Skeletal muscle tissue (tissue), 4 donors: Measurements from ENCODE around the gene LRRC25. TPM values are rescaled to one million over a fixed set of nuclear protein-coding genes. Genes with fewer than 3 reads are reported as not detected.
A peak's percentile ranks its signal among the peaks of the same experiment; 100 is the strongest.
"Not testable (repeated sequence)": the region's sequence is repeated elsewhere in the genome, so short reads cannot be mapped to it uniquely, and the experiment has no call there.

ENCODE experiments used
- H3K27ac ChIP-seq: one replicate; pipeline ENCODE4 v1.7.0; 2013; ENCODE audit warnings: mild to moderate bottlenecking, low read depth, low read length, inconsistent platforms
- H3K27me3 ChIP-seq, 3 donors: one replicate each; pipeline ENCODE4 v1.7.0; 2013; ENCODE audit warnings: low read length in 3 of 3; ENCODE audit not compliant: control insufficient read depth in 3 of 3, insufficient read depth in 3 of 3
- H3K36me3 ChIP-seq, 3 donors: one replicate each; pipeline ENCODE4 v1.7.0; 2013; ENCODE audit warnings: low read length in 3 of 3; ENCODE audit not compliant: control insufficient read depth in 3 of 3, insufficient read depth in 3 of 3
- H3K4me1 ChIP-seq, 3 donors: one replicate each; pipeline ENCODE4 v1.7.0; 2013; ENCODE audit warnings: low read length in 3 of 3, mild to moderate bottlenecking in 3 of 3; ENCODE audit not compliant: control insufficient read depth in 3 of 3, insufficient read depth in 3 of 3
- H3K4me3 ChIP-seq, 3 donors: one replicate each; pipeline ENCODE4 v1.7.0; 2013; ENCODE audit warnings: low read length in 3 of 3
- H3K9ac ChIP-seq, 3 donors: one replicate each; pipeline ENCODE4 v1.7.0; 2013; ENCODE audit warnings: low read length in 3 of 3, mild to moderate bottlenecking in 3 of 3, moderate library complexity in 2 of 3, low read depth in 1 of 3
- H3K9me3 ChIP-seq, 3 donors: one replicate each; pipeline ENCODE4 v1.7.0; 2013; ENCODE audit warnings: low read length in 3 of 3; ENCODE audit not compliant: control insufficient read depth in 3 of 3
- total RNA-seq: library from RNA; depleted of rRNA; stranded (reverse); fragments of >200 nt; gene quantifications from one replicate; pipeline ENCODE4 v1.2.3, GENCODE V29; 2014
- donor health status: Osteomylitis.

LRRC25 gene
- total RNA-seq, 1 donor from 2014 or later = 2.1 TPM

DNA sequence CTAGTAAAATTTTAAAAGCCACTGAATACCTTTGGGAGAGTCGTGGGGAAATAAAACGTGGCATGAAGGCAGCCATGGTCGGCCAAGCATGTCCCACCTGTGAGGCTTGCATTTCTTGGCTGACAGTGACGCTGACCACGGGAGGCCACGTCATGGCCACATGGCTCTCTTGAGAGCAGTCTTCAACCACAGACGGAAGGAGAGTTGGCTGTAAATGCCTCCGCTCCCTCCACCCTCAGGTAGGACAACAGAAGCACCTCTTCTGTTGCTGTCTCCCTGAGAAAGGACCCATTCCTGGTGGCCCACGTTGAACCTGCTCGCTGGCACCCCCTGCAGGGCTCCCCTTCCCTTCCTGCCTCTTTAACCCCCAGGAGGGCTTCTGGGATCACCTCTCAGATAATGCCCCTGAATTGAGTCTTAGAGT lies 10.6 kb upstream of the LRRC25 start:
- H3K27me3 ChIP-seq = peaks cover 0 to 4% (median 2%) of the 10 kb centered on the region in 3 donors
- H3K27ac ChIP-seq = no peak overlapping the region
- H3K4me3 ChIP-seq = no peak overlapping the region
- no peaks in the 10 kb centered on the region for H3K36me3 ChIP-seq
- H3K9me3 ChIP-seq = no peaks in the 10 kb centered on the region
- peaks cover 0 to 5% (median 0%) of the 10 kb centered on the region in 3 donors for H3K4me1 ChIP-seq
- no peak overlapping the region for H3K9ac ChIP-seq

GRCh38 chr19:18406749-18407148 lies 9.3 kb upstream of the LRRC25 start:
- H3K4me3 ChIP-seq = no peak overlapping the region
- H3K36me3 ChIP-seq = no peaks in the 10 kb centered on the region
- peaks cover 0 to 2% (median 0%) of the 10 kb centered on the region in 3 donors for H3K27me3 ChIP-seq
- no peak overlapping the region for H3K27ac ChIP-seq
- H3K4me1 ChIP-seq = peaks cover 0 to 5% (median 0%) of the 10 kb centered on the region in 3 donors
- H3K9me3 ChIP-seq = no peaks in the 10 kb centered on the region
- H3K9ac ChIP-seq = no peak overlapping the region

GRCh38 chr19:18405754-18406153 lies 8.3 kb upstream of the LRRC25 start:
- not testable (repeated sequence) for H3K27ac ChIP-seq, H3K4me3 ChIP-seq, H3K27me3 ChIP-seq, H3K9me3 ChIP-seq, H3K4me1 ChIP-seq, H3K9ac ChIP-seq, H3K36me3 ChIP-seq

- not testable (repeated sequence) for H3K4me3 ChIP-seq, H3K9ac ChIP-seq, H3K9me3 ChIP-seq, H3K36me3 ChIP-seq, H3K27ac ChIP-seq, H3K27me3 ChIP-seq, H3K4me1 ChIP-seq
Measured at GRCh38 chr19:18402455-18403248, 5.2 kb upstream of the LRRC25 start.

GRCh38 chr19:18401580-18402112 lies 4.2 kb upstream of the LRRC25 start:
- Histone ChIP-seq H3K27ac (peak overlapping the region; percentile 12), H3K4me1 (peaks cover 3 to 8% (median 7%) of the 10 kb centered on the region in 3 donors), H3K4me3 (no peak overlapping the region), H3K9me3 (no peaks in the 10 kb centered on the region), H3K36me3 (no peaks in the 10 kb centered on the region), H3K27me3 (peaks cover 0 to 8% (median 2%) of the 10 kb centered on the region in 3 donors), H3K9ac (no peak overlapping the region)

DNA sequence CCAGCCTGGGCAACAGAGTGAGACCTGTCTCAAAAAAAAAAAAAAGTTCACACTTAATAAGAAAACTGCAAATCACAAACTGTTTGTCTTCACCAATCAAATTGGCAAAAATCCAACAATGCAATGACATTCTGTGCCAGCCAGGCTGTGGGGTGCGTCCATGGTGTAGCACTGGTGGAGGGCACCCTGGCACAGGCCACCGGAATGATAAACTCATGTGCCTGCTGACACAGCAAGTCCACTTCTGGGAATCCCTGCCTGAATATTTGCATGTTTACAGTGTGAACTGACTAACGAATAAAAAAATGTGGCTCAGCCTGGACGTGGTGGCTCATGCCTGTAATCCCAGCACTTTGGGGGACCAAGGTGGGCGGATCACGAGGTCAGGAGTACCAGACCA lies 1.6 kb upstream of the LRRC25 start:
- H3K27me3 ChIP-seq = peaks cover 0 to 8% (median 2%) of the 10 kb centered on the region in 3 donors
- peaks cover 11 to 17% (median 16%) of the 10 kb centered on the region in 3 donors for H3K4me1 ChIP-seq
- H3K4me3 ChIP-seq = no peak overlapping the region
- no peaks in the 10 kb centered on the region for H3K9me3 ChIP-seq
- H3K36me3 ChIP-seq = no peaks in the 10 kb centered on the region
- H3K9ac ChIP-seq = peak overlapping the region in 1 of 3 donors; percentile 33
- H3K27ac ChIP-seq = no peak overlapping the region

DNA sequence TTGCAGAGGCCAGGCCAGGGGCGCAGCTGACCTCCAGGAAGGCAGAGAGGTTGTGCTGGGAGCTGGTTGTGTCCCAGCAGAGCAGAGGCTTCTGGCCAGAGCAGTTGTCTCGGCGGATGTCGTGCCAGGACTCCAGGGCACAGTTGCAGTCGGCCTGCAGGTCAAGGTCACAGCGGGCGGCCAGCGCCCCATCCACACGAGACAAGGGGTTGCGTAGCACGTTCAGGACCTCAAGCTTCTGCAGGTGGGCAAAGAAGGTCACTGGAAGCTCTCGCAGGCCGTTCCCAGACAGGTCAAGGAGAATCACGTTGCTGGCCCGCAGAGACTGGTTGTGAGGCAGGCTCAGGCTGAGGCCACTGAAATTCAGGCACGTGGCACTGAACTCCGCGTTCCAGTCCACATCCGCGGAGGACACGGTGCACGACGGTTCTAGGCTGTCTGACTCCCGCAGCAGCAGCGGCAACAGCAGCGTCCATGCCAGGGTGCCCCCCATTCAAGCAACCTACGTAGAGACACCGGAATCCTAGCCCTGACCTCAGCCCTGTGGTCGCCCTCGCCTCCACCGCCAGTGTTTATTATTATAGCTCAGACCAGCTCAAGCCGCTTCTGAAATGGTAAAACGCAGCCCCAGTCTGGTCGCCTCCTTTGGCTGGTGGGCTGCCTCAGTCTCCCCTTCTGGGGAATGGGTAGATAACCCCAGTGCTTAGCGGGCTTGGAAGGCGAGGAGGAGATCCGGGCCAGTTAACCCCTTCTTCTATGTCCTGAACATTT lies 766 bp downstream of the LRRC25 start:
- peak overlapping the region; percentile 48 to 77 (median 68) for H3K4me3 ChIP-seq
- H3K9ac ChIP-seq = peak overlapping the region; percentile 32 to 83 (median 51)
- no peak overlapping the region for H3K27ac ChIP-seq
- H3K36me3 ChIP-seq = peaks cover 0 to 4% (median 0%) of the 10 kb centered on the region in 3 donors
- H3K9me3 ChIP-seq = no peaks in the 10 kb centered on the region
- H3K27me3 ChIP-seq = peaks cover 0 to 8% (median 2%) of the 10 kb centered on the region in 3 donors
- peaks cover 11 to 17% (median 16%) of the 10 kb centered on the region in 3 donors for H3K4me1 ChIP-seq

- Histone ChIP-seq H3K27me3 (peaks cover 0 to 8% (median 2%) of the 10 kb centered on the region in 3 donors), H3K4me3 (no peak overlapping the region), H3K9me3 (peaks cover 0 to 2% (median 0%) of the 10 kb centered on the region in 3 donors), H3K4me1 (peaks cover 11 to 17% (median 16%) of the 10 kb centered on the region in 3 donors), H3K36me3 (peaks cover 0 to 13% (median 0%) of the 10 kb centered on the region in 3 donors), H3K9ac (no peak overlapping the region), H3K27ac (no peak overlapping the region)
Measured at GRCh38 chr19:18393836-18394235, 3.6 kb downstream of the LRRC25 start.

DNA sequence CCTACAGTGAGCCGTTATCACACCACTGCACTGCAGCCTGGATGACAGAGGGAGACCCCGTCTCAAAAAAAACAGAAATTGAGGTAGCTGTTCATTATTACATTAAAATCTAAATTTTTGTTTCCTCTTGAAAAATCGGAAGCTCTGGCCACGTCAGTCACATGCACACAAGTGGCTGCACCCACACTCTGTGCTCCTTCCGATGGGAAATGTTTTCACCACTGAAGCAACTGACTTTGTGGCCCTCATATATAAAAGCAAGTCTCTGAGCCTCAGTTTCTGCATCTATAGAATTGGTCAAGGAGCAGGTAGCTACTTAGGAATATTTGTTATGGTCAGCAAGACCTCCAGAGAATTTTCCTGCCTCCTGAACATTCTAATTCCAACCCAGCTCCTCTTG lies 4.5 kb downstream of the LRRC25 start:
- Histone ChIP-seq H3K4me1 (peaks cover 11 to 26% (median 24%) of the 10 kb centered on the region in 3 donors), H3K9ac (no peak overlapping the region), H3K9me3 (peaks cover 0 to 2% (median 0%) of the 10 kb centered on the region in 3 donors), H3K36me3 (peaks cover 0 to 13% (median 0%) of the 10 kb centered on the region in 3 donors), H3K27ac (no peak overlapping the region), H3K27me3 (peaks cover 0 to 8% (median 2%) of the 10 kb centered on the region in 3 donors), H3K4me3 (no peak overlapping the region)
